Measurements from ENCODE around the gene PARP16.
A peak's percentile ranks its signal among the peaks of the same experiment; 100 is the strongest.

PARP16 gene

DNA sequence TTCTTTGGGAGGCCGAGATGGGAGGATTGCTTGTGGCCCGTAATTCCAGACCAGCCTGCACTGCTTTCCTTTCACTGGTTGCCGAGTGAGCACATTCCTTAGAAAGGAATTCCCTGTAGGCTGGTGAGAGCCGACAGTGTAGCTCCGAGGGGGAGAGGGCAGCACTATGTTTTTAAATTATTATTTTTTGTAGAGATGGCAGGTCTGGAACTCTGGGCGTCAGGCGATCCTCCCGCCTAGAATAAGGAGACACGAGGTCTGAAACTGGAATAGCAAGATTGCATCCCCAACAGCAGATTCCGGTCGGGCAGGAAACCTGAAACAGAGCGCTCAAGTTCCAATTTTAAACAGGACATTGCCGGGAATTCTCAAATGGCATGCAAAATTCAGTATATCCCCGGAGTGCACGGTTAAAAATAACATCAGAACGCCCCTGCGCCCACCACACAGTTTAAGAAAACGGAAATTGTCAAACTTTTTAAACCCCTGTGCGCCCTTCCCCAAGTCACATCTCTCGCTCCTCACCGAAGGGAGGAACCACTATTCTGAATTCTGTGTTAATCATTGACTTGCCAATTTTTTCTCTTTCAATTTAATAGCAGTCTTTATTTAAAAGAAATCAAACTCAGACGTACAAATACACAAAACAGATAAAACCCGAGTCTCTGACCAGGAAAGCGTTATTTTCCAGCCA, 17.2 kb upstream of the PARP16 start:
- Mint-ChIP-seq H3K4me1 (peaks cover 26% of the 10 kb centered on the region), H3K4me3 (peak overlapping the region; percentile 89), H3K27ac (peak overlapping the region; percentile 100), H3K9me3 (no peaks in the 10 kb centered on the region), H3K36me3 (peaks cover 37% of the 10 kb centered on the region)
- no peak for DNase-seq (ENCODE audit: low spot score in 2 of 2)
- ATAC-seq: no peak

GRCh38 chr15:65302061-65302460, 15.4 kb upstream of the PARP16 start:
- Mint-ChIP-seq H3K4me3 (no peak overlapping the region), H3K9me3 (no peaks in the 10 kb centered on the region), H3K4me1 (peaks cover 40% of the 10 kb centered on the region), H3K27ac (no peak overlapping the region), H3K36me3 (peaks cover 46% of the 10 kb centered on the region)
- no peak for ATAC-seq
- no peak for DNase-seq (ENCODE audit: low spot score in 2 of 2)

GRCh38 chr15:65300924-65301441, 14.3 kb upstream of the PARP16 start:
- Mint-ChIP-seq H3K9me3 (no peaks in the 10 kb centered on the region), H3K4me1 (peaks cover 46% of the 10 kb centered on the region), H3K4me3 (peak overlapping the region; percentile 74), H3K27ac (peak overlapping the region; percentile 93), H3K36me3 (peaks cover 55% of the 10 kb centered on the region)
- ATAC-seq (no peak), DNase-seq (ENCODE audit: low spot score in 2 of 2) (no peak)

DNA sequence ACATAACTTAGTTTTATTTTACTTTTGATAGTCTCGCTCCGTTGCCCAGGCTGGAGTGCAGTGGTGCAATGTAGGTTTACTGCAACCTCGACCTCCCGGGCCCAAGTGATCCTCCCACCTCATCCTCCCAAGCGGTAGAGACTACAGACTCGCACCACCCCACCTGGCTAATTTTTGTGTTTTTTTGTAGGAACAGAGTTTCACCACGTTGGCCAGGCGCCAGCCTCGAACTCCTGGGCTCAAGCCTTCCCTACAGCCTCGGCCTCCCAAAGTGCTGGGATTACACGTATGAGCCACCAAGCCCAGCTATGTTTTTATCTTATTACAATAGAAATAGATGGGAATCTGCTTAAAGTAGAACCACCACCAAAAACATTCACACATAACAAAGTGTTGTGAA, 12.0 kb upstream of the PARP16 start:
- Mint-ChIP-seq H3K9me3 (no peaks in the 10 kb centered on the region), H3K4me1 (peaks cover 39% of the 10 kb centered on the region), H3K27ac (peak overlapping the region; percentile 100), H3K36me3 (peaks cover 48% of the 10 kb centered on the region), H3K4me3 (peak overlapping the region; percentile 74)
- ATAC-seq (no peak), DNase-seq (ENCODE audit: low spot score in 2 of 2) (no peak)

DNA sequence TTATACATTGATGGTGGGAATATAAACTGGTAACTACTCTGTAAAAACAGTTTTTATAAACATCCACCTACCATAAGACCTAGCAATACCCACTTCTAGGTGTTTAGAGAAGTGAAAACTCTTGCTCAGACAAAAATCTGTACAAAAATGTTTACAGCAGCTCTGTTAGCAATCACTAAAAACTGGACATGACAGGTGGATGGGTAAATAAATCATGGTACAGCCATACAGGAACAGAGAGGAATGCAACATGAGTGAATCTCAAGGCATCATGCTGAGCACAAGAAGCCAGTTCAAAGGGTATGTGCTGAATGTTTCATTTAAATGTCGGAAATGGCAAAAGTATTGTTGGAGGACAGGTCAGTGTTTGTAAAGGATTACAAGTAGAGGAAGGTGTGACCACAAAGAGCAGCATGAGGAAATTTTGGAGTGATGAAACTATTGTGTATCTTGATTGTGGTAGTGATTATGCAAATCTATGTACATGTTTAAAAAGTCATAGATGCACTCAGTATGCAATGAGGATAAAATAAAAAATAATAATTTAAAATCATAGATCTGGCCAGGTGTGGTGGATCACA, 6.3 kb upstream of the PARP16 start:
- ATAC-seq: no peak
- Mint-ChIP-seq H3K36me3 (peaks cover 32% of the 10 kb centered on the region), H3K27ac (no peak overlapping the region), H3K9me3 (no peaks in the 10 kb centered on the region), H3K4me3 (no peak overlapping the region), H3K4me1 (peaks cover 21% of the 10 kb centered on the region)
- no peak for DNase-seq (ENCODE audit: low spot score in 2 of 2)

GRCh38 chr15:65290228-65290627, 3.5 kb upstream of the PARP16 start:
- ATAC-seq (no peak), DNase-seq (ENCODE audit: low spot score in 2 of 2) (no peak)
- Mint-ChIP-seq H3K4me3 (no peak overlapping the region), H3K36me3 (peaks cover 8% of the 10 kb centered on the region), H3K4me1 (peaks cover 17% of the 10 kb centered on the region), H3K27ac (no peak overlapping the region), H3K9me3 (no peaks in the 10 kb centered on the region)

- H3K27ac Mint-ChIP-seq: no peak overlapping the region
- H3K36me3 Mint-ChIP-seq: no peaks in the 10 kb centered on the region
- DNase-seq (ENCODE audit: low spot score in 2 of 2) (no peak), ATAC-seq (no peak)
- H3K4me3 Mint-ChIP-seq: no peak overlapping the region
- H3K4me1 Mint-ChIP-seq: peaks cover 13% of the 10 kb centered on the region
- no peaks in the 10 kb centered on the region for H3K9me3 Mint-ChIP-seq
Observed at GRCh38 chr15:65289261-65289854, 2.7 kb upstream of the PARP16 start.

GRCh38 chr15:65287520-65287855, 805 bp upstream of the PARP16 start:
- no peak for DNase-seq (ENCODE audit: low spot score in 2 of 2)
- Mint-ChIP-seq H3K9me3 (no peaks in the 10 kb centered on the region), H3K36me3 (peaks cover 2% of the 10 kb centered on the region), H3K4me1 (peaks cover 26% of the 10 kb centered on the region), H3K4me3 (peak overlapping the region; percentile 81), H3K27ac (peak overlapping the region; percentile 85)
- ATAC-seq: no peak

GRCh38 chr15:65286069-65286703, 497 bp downstream of the PARP16 start:
- Mint-ChIP-seq H3K4me1 (peaks cover 30% of the 10 kb centered on the region), H3K9me3 (no peaks in the 10 kb centered on the region), H3K4me3 (peak overlapping the region; percentile 81), H3K27ac (peak overlapping the region; percentile 85), H3K36me3 (peaks cover 6% of the 10 kb centered on the region)
- ATAC-seq (peak; percentile 50), DNase-seq (ENCODE audit: low spot score in 2 of 2) (no peak)

- Mint-ChIP-seq H3K4me1 (peaks cover 30% of the 10 kb centered on the region), H3K4me3 (peak overlapping the region; percentile 81), H3K9me3 (no peaks in the 10 kb centered on the region), H3K36me3 (peaks cover 6% of the 10 kb centered on the region), H3K27ac (peak overlapping the region; percentile 85)
- no peak for ATAC-seq
- DNase-seq (ENCODE audit: low spot score in 2 of 2): no peak
Observed at GRCh38 chr15:65285291-65286068, 1.2 kb downstream of the PARP16 start.

GRCh38 chr15:65278480-65278879, 8.2 kb downstream of the PARP16 start:
- Mint-ChIP-seq H3K36me3 (peaks cover 11% of the 10 kb centered on the region), H3K27ac (peak overlapping the region; percentile 8), H3K4me1 (peaks cover 48% of the 10 kb centered on the region), H3K4me3 (no peak overlapping the region), H3K9me3 (no peaks in the 10 kb centered on the region)
- no peak for ATAC-seq
- no peak for DNase-seq (ENCODE audit: low spot score in 2 of 2)

DNA sequence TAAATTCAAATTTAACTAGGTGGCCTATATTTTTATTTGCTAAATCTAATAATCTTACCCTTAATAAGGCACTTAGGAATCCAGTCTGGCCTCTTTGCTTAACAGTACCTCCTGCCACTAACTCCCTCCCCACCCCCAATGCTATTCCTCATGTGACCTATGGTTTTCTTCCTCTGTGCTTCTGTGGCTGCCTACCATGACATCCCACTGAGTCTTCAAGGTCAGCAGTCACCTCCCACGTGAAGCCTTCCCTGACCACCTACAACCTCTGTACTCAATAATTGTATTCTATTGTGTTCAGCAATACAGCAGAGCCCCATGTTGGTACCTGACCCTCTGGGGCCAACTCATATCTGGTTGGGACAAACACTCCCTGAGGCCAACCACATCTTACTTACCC, 9.7 kb downstream of the PARP16 start:
- Mint-ChIP-seq H3K27ac (no peak overlapping the region), H3K9me3 (no peaks in the 10 kb centered on the region), H3K4me1 (peaks cover 36% of the 10 kb centered on the region), H3K36me3 (peaks cover 5% of the 10 kb centered on the region), H3K4me3 (no peak overlapping the region)
- no peak for ATAC-seq
- DNase-seq (ENCODE audit: low spot score in 2 of 2): no peak

DNA sequence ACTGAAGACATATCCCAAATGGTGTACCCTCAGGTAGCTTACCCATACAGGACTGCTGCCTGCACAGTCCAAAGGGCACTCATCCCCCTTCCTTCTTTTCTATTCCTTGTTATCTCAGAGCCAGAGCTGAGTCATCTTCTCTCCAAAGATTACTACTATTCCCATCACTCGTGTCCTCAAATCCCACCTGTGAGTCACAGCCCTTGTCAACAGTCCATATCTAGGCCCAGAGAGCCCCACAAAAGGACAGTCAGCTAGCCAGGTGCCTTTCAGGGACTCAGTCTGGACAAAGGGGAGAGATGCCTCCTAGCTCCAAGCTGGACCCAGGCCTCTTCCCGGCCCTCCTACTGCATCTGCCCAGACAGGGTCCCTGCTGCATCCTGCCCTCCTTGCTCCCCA, 11.0 kb downstream of the PARP16 start:
- no peak for DNase-seq (ENCODE audit: low spot score in 2 of 2)
- peaks cover 36% of the 10 kb centered on the region for H3K4me1 Mint-ChIP-seq
- ATAC-seq: no peak
- H3K36me3 Mint-ChIP-seq: peaks cover 5% of the 10 kb centered on the region
- H3K27ac Mint-ChIP-seq: peak overlapping the region; percentile 57
- H3K4me3 Mint-ChIP-seq: no peak overlapping the region
- H3K9me3 Mint-ChIP-seq: no peaks in the 10 kb centered on the region

GRCh38 chr15:65275104-65275727, 11.5 kb downstream of the PARP16 start:
- Mint-ChIP-seq H3K4me3 (no peak overlapping the region), H3K27ac (peak overlapping the region; percentile 57), H3K9me3 (no peaks in the 10 kb centered on the region), H3K4me1 (peaks cover 36% of the 10 kb centered on the region), H3K36me3 (peaks cover 5% of the 10 kb centered on the region)
- ATAC-seq (no peak), DNase-seq (ENCODE audit: low spot score in 2 of 2) (no peak)
